Body of pancreas (tissue), 4 donors: ENCODE results near the gene SDR39U1.

Source experiments
- POLR2A ChIP-seq, 3 donors: fragments of 450-650 bp; IDR thresholded peaks; one replicate each; pipeline ENCODE4 v1.6.1; 2016; ENCODE audit warnings: antibody characterized with exemption in 3 of 3, mild to moderate bottlenecking in 2 of 3
- TF ChIP-seq, protein P1 (sequence below), 7 experiments: fragments of 450-650 bp in 4 of 7; fragments of 200-600 bp in 3 of 7; sonication (generic) in 3 of 7; IDR thresholded peaks; one replicate each; pipeline ENCODE4 v1.5.1; 2016 to 2019; ENCODE audit warnings: antibody characterized with exemption in 7 of 7

DNA sequence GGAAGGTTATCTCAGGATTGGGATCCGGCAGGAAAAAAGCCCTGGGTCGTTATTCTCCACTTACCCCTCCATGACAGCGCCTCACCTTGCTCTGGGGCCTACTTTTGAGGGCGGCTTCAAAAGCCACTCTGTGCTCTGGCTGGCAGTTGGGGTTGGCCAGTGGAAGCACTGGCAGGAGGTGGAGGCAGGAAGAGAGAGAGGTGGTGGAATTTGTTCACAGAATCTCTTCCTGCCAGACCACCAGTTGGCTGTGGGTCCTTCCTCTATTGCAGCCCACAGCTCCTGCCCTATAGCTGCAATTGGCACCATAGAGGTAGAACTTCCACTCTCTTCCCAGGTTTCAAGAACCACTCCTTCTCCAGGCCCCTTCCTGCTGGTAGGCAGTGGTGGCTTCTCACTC lies 32.7 kb upstream of the SDR39U1 start:
- TF ChIP-seq POLR2A (IDR thresholded peaks at IDR 0.05), result no peak
- TF ChIP-seq, protein P1, sequence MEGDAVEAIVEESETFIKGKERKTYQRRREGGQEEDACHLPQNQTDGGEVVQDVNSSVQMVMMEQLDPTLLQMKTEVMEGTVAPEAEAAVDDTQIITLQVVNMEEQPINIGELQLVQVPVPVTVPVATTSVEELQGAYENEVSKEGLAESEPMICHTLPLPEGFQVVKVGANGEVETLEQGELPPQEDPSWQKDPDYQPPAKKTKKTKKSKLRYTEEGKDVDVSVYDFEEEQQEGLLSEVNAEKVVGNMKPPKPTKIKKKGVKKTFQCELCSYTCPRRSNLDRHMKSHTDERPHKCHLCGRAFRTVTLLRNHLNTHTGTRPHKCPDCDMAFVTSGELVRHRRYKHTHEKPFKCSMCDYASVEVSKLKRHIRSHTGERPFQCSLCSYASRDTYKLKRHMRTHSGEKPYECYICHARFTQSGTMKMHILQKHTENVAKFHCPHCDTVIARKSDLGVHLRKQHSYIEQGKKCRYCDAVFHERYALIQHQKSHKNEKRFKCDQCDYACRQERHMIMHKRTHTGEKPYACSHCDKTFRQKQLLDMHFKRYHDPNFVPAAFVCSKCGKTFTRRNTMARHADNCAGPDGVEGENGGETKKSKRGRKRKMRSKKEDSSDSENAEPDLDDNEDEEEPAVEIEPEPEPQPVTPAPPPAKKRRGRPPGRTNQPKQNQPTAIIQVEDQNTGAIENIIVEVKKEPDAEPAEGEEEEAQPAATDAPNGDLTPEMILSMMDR (IDR thresholded peaks at IDR 0.05), result no peak
